ENCODE measurements around the gene SYTL3. TPM values are rescaled to one million over a fixed set of nuclear protein-coding genes. Genes with fewer than 3 reads are reported as not detected.
"Not testable (repeated sequence)": the region's sequence is repeated elsewhere in the genome, so short reads cannot be mapped to it uniquely, and the experiment has no call there.

SYTL3 gene
- total RNA-seq, 5 donors from 2014 or later (not counting 1 experiment from before 2014, with no cell fraction given), result 14.4 to 45.6 (median 22.9) TPM

- ChIA-PET CTCF (interaction anchor here (0.5 to 1.1 kb wide), 2 partner anchors 8 to 22 kb away, joined by 3 to 5 read pairs; no protein-coding TSS in a partner anchor), POLR2A (interaction anchor here in 1 of 2 donors (1.0 kb wide), 1 partner anchor 19 kb away, joined by 9 read pairs; the partner anchor contains the start of gene SYTL3)
- H3K36me3 Mint-ChIP-seq, result peaks cover 51% of the 10 kb centered on the region
- WGBS (ENCODE audit: insufficient coverage), result 93% methylated on average over 3 of the region's 7 CpGs
- H3K4me1 Mint-ChIP-seq, result peaks cover 17 to 36% (median 29%) of the 10 kb centered on the region in 3 donors
- Histone ChIP-seq H3K36me3 (ENCODE audit: control insufficient read depth in 2 of 2, extremely low read depth in 1 of 2, insufficient read depth in 1 of 2, low read length in 1 of 2) (peaks cover 4 to 48% of the 10 kb centered on the region in 2 donors), H3K9me3 (no peaks in the 10 kb centered on the region), H3K4me3 (ENCODE audit: control insufficient read depth in 1 of 2, extremely low read depth in 1 of 2, low read length in 1 of 2) (no peak overlapping the region), H3K4me1 (ENCODE audit: control insufficient read depth in 1 of 2, extremely low read depth in 1 of 2, insufficient read depth in 2 of 2, low read length in 2 of 2) (peaks cover 0 to 2% of the 10 kb centered on the region in 2 experiments), H3K27ac (ENCODE audit: low read length) (no peak overlapping the region), H3K27me3 (replicated peaks in 1 of 2; ENCODE audit: control insufficient read depth in 2 of 2, extremely low read depth in 1 of 2, insufficient read depth in 2 of 2, low read length in 1 of 2) (no peaks in the 10 kb centered on the region)
- DNase-seq, result no peak
- ATAC-seq (replicated peaks in 1 of 4), result no peak
- H3K27ac Mint-ChIP-seq, result peak overlapping the region in 1 of 2 donors; percentile 53
- no peaks in the 10 kb centered on the region for H3K9me3 Mint-ChIP-seq
- H3K4me3 Mint-ChIP-seq, result no peak overlapping the region
- H3K27me3 Mint-ChIP-seq, result no peaks in the 10 kb centered on the region
Observed at GRCh38 chr6:158669145-158670035, 19.5 kb downstream of the SYTL3 start.

DNA sequence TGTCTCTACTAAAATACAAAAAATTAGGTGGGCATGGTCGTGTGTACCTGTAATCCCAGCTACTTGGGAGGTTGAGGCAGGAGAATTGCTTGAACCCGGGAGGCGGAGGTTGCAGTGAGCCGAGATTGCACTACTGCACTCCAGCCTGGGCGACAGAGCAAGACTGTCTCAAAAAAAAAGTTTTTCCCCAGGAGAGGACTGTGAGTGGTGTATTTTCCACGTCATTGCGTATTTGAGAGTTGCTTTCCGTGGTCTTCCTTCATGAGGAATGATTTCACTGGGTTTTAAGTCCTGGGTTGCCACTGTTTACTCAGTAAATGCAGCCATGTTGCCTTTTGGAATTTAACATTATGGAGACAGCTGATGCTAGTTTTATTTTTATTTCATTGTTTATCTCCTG lies 22.3 kb downstream of the SYTL3 start:
- H3K4me1 ChIP-seq (ENCODE audit: control insufficient read depth in 1 of 2, extremely low read depth in 1 of 2, insufficient read depth in 2 of 2, low read length in 2 of 2); H3K4me3 Mint-ChIP-seq; H3K27me3 Mint-ChIP-seq; H3K9me3 Mint-ChIP-seq; H3K9me3 ChIP-seq; ATAC-seq (replicated peaks in 1 of 4); H3K27ac ChIP-seq (ENCODE audit: low read length); DNase-seq; H3K27me3 ChIP-seq (replicated peaks in 1 of 2; ENCODE audit: control insufficient read depth in 2 of 2, extremely low read depth in 1 of 2, insufficient read depth in 2 of 2, low read length in 1 of 2); H3K4me3 ChIP-seq (ENCODE audit: control insufficient read depth in 1 of 2, extremely low read depth in 1 of 2, low read length in 1 of 2); H3K27ac Mint-ChIP-seq: not testable (repeated sequence)
- ChIA-PET CTCF (interaction anchor here in 1 of 2 donors (1.3 kb wide), 1 partner anchor 15 kb away, joined by 3 read pairs; no protein-coding TSS in a partner anchor), POLR2A (interaction anchor here in 1 of 2 donors (1.6 kb wide), 1 partner anchor 23 kb away, joined by 5 read pairs; the partner anchor contains the start of gene SYTL3)
- H3K4me1 Mint-ChIP-seq, result peaks cover 13 to 27% (median 19%) of the 10 kb centered on the region in 3 donors
- peaks cover 39% of the 10 kb centered on the region for H3K36me3 Mint-ChIP-seq
- peaks cover 0 to 34% of the 10 kb centered on the region in 2 donors for H3K36me3 ChIP-seq (ENCODE audit: control insufficient read depth in 2 of 2, extremely low read depth in 1 of 2, insufficient read depth in 1 of 2, low read length in 1 of 2)
- 100% methylated on average over 4 of the region's 8 CpGs for WGBS (ENCODE audit: insufficient coverage)

- Histone ChIP-seq H3K4me1 (ENCODE audit: control insufficient read depth in 1 of 2, extremely low read depth in 1 of 2, insufficient read depth in 2 of 2, low read length in 2 of 2) (no peaks in the 10 kb centered on the region), H3K4me3 (ENCODE audit: control insufficient read depth in 1 of 2, extremely low read depth in 1 of 2, low read length in 1 of 2) (no peak overlapping the region), H3K9me3 (no peaks in the 10 kb centered on the region), H3K27me3 (replicated peaks in 1 of 2; ENCODE audit: control insufficient read depth in 2 of 2, extremely low read depth in 1 of 2, insufficient read depth in 2 of 2, low read length in 1 of 2) (no peaks in the 10 kb centered on the region), H3K27ac (ENCODE audit: low read length) (no peak overlapping the region), H3K36me3 (ENCODE audit: control insufficient read depth in 2 of 2, extremely low read depth in 1 of 2, insufficient read depth in 1 of 2, low read length in 1 of 2) (peaks cover 0 to 28% of the 10 kb centered on the region in 2 donors)
- H3K9me3 Mint-ChIP-seq, result no peaks in the 10 kb centered on the region
- peaks cover 12 to 22% (median 14%) of the 10 kb centered on the region in 3 donors for H3K4me1 Mint-ChIP-seq
- no peak overlapping the region for H3K27ac Mint-ChIP-seq
- POLR2A ChIA-PET, result interaction anchor here (0.6 to 1.6 kb wide), 3 partner anchors 23 to 196 kb away, joined by 3 to 5 read pairs (median 3); partner anchors contain the start of gene SYTL3 (in 1 of the 2)
- DNase-seq (no peak), ATAC-seq (replicated peaks in 1 of 4) (no peak)
- no peaks in the 10 kb centered on the region for H3K27me3 Mint-ChIP-seq
- H3K36me3 Mint-ChIP-seq, result peaks cover 34% of the 10 kb centered on the region
- WGBS (ENCODE audit: insufficient coverage), result no CpG with 5 or more reads among the region's 6 CpGs
- no peak overlapping the region for H3K4me3 Mint-ChIP-seq
- CTCF ChIA-PET, result interaction anchor here (0.7 to 1.3 kb wide), 4 partner anchors 15 to 199 kb away, joined by 3 to 4 read pairs (median 4); no protein-coding TSS in a partner anchor
Observed at GRCh38 chr6:158672726-158673125, 22.9 kb downstream of the SYTL3 start.

DNA sequence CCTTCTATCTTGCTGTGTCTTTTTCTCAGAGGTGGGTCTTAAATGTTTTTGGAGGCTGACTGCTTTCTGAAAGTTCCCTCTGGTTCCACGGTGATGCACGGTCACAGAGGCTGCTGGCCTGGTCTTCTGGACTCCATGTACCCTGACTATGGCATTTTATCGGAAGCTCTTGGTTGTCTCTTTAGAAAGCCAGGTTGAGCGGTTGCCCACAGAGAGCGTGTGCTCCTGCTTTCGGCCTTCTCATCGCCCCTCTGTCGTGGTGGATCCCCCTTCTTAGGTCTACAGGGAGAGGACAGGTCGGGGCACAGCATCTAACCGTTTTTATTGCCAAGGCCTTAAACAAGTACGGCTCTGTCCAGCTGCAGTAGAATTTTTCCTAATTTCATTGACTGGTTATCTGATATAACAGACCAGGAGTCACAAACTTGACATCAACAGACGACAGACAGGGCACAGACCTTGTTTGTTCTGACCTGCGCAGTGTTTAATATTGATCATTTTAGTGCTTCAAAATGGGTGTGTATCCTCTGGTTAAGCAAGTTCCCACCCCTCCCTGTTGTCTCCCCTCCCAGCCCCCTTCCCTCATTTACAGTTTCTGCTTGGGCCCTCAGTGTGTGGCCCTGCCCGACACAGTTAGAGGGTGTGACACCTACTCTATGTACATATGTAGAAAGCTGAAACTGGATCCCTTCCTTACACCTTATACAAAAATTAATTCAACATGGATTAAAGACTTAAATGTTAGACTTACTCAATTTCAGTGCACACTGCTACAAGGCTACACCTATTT lies 24.7 kb downstream of the SYTL3 start:
- DNase-seq (no peak), ATAC-seq (replicated peaks in 1 of 4) (no peak)
- H3K4me1 Mint-ChIP-seq, result peaks cover 9 to 14% (median 9%) of the 10 kb centered on the region in 3 donors
- Histone ChIP-seq H3K4me3 (ENCODE audit: control insufficient read depth in 1 of 2, extremely low read depth in 1 of 2, low read length in 1 of 2) (no peak overlapping the region), H3K36me3 (ENCODE audit: control insufficient read depth in 2 of 2, extremely low read depth in 1 of 2, insufficient read depth in 1 of 2, low read length in 1 of 2) (peaks cover 0 to 16% of the 10 kb centered on the region in 2 donors), H3K9me3 (no peaks in the 10 kb centered on the region), H3K27me3 (replicated peaks in 1 of 2; ENCODE audit: control insufficient read depth in 2 of 2, extremely low read depth in 1 of 2, insufficient read depth in 2 of 2, low read length in 1 of 2) (no peaks in the 10 kb centered on the region), H3K27ac (ENCODE audit: low read length) (no peak overlapping the region), H3K4me1 (ENCODE audit: control insufficient read depth in 1 of 2, extremely low read depth in 1 of 2, insufficient read depth in 2 of 2, low read length in 2 of 2) (no peaks in the 10 kb centered on the region)
- ChIA-PET POLR2A (no interaction called here), CTCF (no interaction called here)
- WGBS (ENCODE audit: insufficient coverage), result 98% methylated on average over 6 of the region's 14 CpGs
- peak overlapping the region in 1 of 2 donors; percentile 19 for H3K27ac Mint-ChIP-seq
- H3K9me3 Mint-ChIP-seq, result no peaks in the 10 kb centered on the region
- H3K27me3 Mint-ChIP-seq, result no peaks in the 10 kb centered on the region
- H3K4me3 Mint-ChIP-seq, result no peak overlapping the region
- peaks cover 29% of the 10 kb centered on the region for H3K36me3 Mint-ChIP-seq

- DNase-seq; H3K9me3 ChIP-seq; H3K27ac ChIP-seq (ENCODE audit: low read length); H3K27me3 ChIP-seq (replicated peaks in 1 of 2; ENCODE audit: control insufficient read depth in 2 of 2, extremely low read depth in 1 of 2, insufficient read depth in 2 of 2, low read length in 1 of 2); H3K27me3 Mint-ChIP-seq; H3K4me3 Mint-ChIP-seq; H3K9me3 Mint-ChIP-seq; H3K4me3 ChIP-seq (ENCODE audit: control insufficient read depth in 1 of 2, extremely low read depth in 1 of 2, low read length in 1 of 2); H3K4me1 ChIP-seq (ENCODE audit: control insufficient read depth in 1 of 2, extremely low read depth in 1 of 2, insufficient read depth in 2 of 2, low read length in 2 of 2); ATAC-seq (replicated peaks in 1 of 4): not testable (repeated sequence)
- H3K4me1 Mint-ChIP-seq, result peaks cover 6 to 16% (median 9%) of the 10 kb centered on the region in 3 donors
- POLR2A ChIA-PET, result interaction anchor here in 1 of 2 donors (0.6 to 0.7 kb wide), 2 partner anchors 17 to 1057 kb away, joined by 3 to 6 read pairs; no protein-coding TSS in a partner anchor
- H3K27ac Mint-ChIP-seq, result peak overlapping the region in 1 of 2 donors; percentile 16
- CTCF ChIA-PET, result interaction anchor here (0.7 to 1.1 kb wide), 3 partner anchors 8 to 463 kb away, joined by 3 to 8 read pairs (median 3); no protein-coding TSS in a partner anchor
- peaks cover 0 to 14% of the 10 kb centered on the region in 2 donors for H3K36me3 ChIP-seq (ENCODE audit: control insufficient read depth in 2 of 2, extremely low read depth in 1 of 2, insufficient read depth in 1 of 2, low read length in 1 of 2)
- H3K36me3 Mint-ChIP-seq, result peaks cover 39% of the 10 kb centered on the region
- no CpG with 5 or more reads among the region's 3 CpGs for WGBS (ENCODE audit: insufficient coverage)
Observed at GRCh38 chr6:158677094-158677493, 27.2 kb downstream of the SYTL3 start.

Measured in T-cell (primary cell).